ENCODE data around the gene RBMS3. TPM values are rescaled to one million over a fixed set of nuclear protein-coding genes. Genes with fewer than 3 reads are reported as not detected.
"Not testable (repeated sequence)": the region's sequence is repeated elsewhere in the genome, so short reads cannot be mapped to it uniquely, and the experiment has no call there.

The RBMS3 gene
- total RNA-seq = 79.3 TPM

GRCh38 chr3:29280404-29281093 is at the start of gene RBMS3:
TSS of gene RBMS3 (plus strand) at chr3:29281071.
- DNase-seq (ENCODE audit: low spot score) = peak; percentile 90

- not testable (repeated sequence) for DNase-seq (ENCODE audit: low spot score)
Observed at GRCh38 chr3:29233126-29233525, 47.7 kb upstream of the RBMS3 start.

- no peak for DNase-seq (ENCODE audit: low spot score)
Observed at GRCh38 chr3:29236146-29236840, 44.6 kb upstream of the RBMS3 start.

GRCh38 chr3:29239376-29239775 is 41.5 kb upstream of the RBMS3 start:
- DNase-seq (ENCODE audit: low spot score) = no peak

- no peak for DNase-seq (ENCODE audit: low spot score)
Observed at GRCh38 chr3:29240248-29240647, 40.6 kb upstream of the RBMS3 start.

- DNase-seq (ENCODE audit: low spot score) = no peak
Observed at GRCh38 chr3:29240887-29241286, 40.0 kb upstream of the RBMS3 start.

GRCh38 chr3:29241855-29242254 is 39.0 kb upstream of the RBMS3 start:
- no peak for DNase-seq (ENCODE audit: low spot score)

- DNase-seq (ENCODE audit: low spot score) = no peak
Observed at GRCh38 chr3:29242296-29242695, 38.6 kb upstream of the RBMS3 start.

GRCh38 chr3:29245441-29245840 is 35.4 kb upstream of the RBMS3 start:
- no peak for DNase-seq (ENCODE audit: low spot score)

GRCh38 chr3:29247088-29247745 is 33.7 kb upstream of the RBMS3 start:
- DNase-seq (ENCODE audit: low spot score) = no peak

GRCh38 chr3:29249829-29250345 is 31.0 kb upstream of the RBMS3 start:
- no peak for DNase-seq (ENCODE audit: low spot score)

- DNase-seq (ENCODE audit: low spot score) = no peak
Observed at GRCh38 chr3:29255854-29256696, 24.8 kb upstream of the RBMS3 start.

- no peak for DNase-seq (ENCODE audit: low spot score)
Observed at GRCh38 chr3:29258161-29258560, 22.7 kb upstream of the RBMS3 start.

GRCh38 chr3:29261119-29261518 is 19.8 kb upstream of the RBMS3 start:
- DNase-seq (ENCODE audit: low spot score) = no peak

- no peak for DNase-seq (ENCODE audit: low spot score)
Observed at GRCh38 chr3:29263476-29263875, 17.4 kb upstream of the RBMS3 start.

GRCh38 chr3:29265509-29266072 is 15.3 kb upstream of the RBMS3 start:
- DNase-seq (ENCODE audit: low spot score) = no peak

GRCh38 chr3:29267226-29267625 is 13.6 kb upstream of the RBMS3 start:
- DNase-seq (ENCODE audit: low spot score) = no peak

GRCh38 chr3:29268651-29269050 is 12.2 kb upstream of the RBMS3 start:
- DNase-seq (ENCODE audit: low spot score) = no peak

GRCh38 chr3:29270752-29271151 is 10.1 kb upstream of the RBMS3 start:
- DNase-seq (ENCODE audit: low spot score) = no peak

- no peak for DNase-seq (ENCODE audit: low spot score)
Observed at GRCh38 chr3:29271475-29271874, 9.4 kb upstream of the RBMS3 start.

GRCh38 chr3:29274667-29275066 is 6.2 kb upstream of the RBMS3 start:
- DNase-seq (ENCODE audit: low spot score) = no peak
